HL-60 (cell line): ENCODE results near the gene TMC3.
A peak's percentile ranks its signal among the peaks of the same experiment; 100 is the strongest.

ENCODE experiments used
- CTCF ChIP-seq: IDR thresholded peaks from one replicate; pipeline ENCODE4 v1.5.1; 2011; ENCODE audit warnings: low read length, control low read depth, inconsistent platforms; ENCODE audit not compliant: insufficient read depth
- GABPA ChIP-seq: IDR thresholded peaks from 2 replicates; pipeline ENCODE4 v1.6.1; 2012; ENCODE audit warnings: low read depth
- POLR2AphosphoS5 ChIP-seq: IDR thresholded peaks from 2 replicates; pipeline ENCODE4 v1.6.1; 2012; ENCODE audit warnings: low read depth
- REST ChIP-seq: IDR thresholded peaks from 2 replicates; pipeline ENCODE4 v1.6.1; 2012; ENCODE audit warnings: low read depth; ENCODE audit not compliant: insufficient replicate concordance

GRCh38 chr15:81336568-81336967 lies 37.4 kb downstream of the TMC3 start:
- TF ChIP-seq POLR2AphosphoS5 (no peak), GABPA (no peak), CTCF (peak; percentile 22), REST (no peak)
